Endometrial microvascular endothelial cells (primary cell): Measurements from ENCODE around the gene ABCC6. TPM values are rescaled to one million over a fixed set of nuclear protein-coding genes. Genes with fewer than 3 reads are reported as not detected.
"Not testable (repeated sequence)": the region's sequence is repeated elsewhere in the genome, so short reads cannot be mapped to it uniquely, and the experiment has no call there.

Experiments
- in situ Hi-C: cut with HindIII; loops from 2 replicates; pipeline ENCODE4 v1.10.0; 2017; ENCODE audit warnings: low sequenced_read_pairs, low pct_unique_long_range_greater_than_20kb; ENCODE audit errors: inconsistent ontology term
- total RNA-seq: library from RNA; depleted of rRNA; stranded (reverse); fragments of >200 nt; gene quantifications from one replicate; pipeline ENCODE4 v1.2.3, GENCODE V29; 2015; ENCODE audit errors: inconsistent ontology term

ABCC6 gene
- total RNA-seq, 1 donor from 2014 or later: not detected

DNA sequence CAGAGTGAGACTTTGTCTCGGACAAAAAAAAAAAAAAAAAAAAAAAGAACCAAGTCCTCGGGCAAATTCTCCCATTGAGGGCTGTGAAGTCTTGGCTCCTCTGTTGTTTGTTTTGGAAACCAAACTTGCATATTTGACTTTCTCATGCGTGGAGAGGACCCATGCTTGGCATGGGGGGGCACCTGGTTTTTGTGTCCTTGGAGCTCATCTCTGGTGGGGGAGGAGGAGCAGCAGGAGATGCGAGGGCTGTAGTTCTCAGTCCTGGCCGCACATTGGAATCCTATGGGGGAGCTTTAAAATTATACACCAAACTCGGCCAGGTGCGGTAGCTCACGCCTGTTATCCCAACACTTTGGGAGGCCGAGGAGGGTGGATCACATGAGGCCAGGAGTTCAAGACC lies 74.5 kb downstream of the ABCC6 start:
- in situ Hi-C loops: no loop called here

- in situ Hi-C loops: not testable (repeated sequence)
Observed at GRCh38 chr16:16148000-16148599, 75.2 kb downstream of the ABCC6 start.

GRCh38 chr16:16147316-16147999 lies 75.8 kb downstream of the ABCC6 start:
- in situ Hi-C loops: no loop called here

GRCh38 chr16:16146380-16147315 lies 76.6 kb downstream of the ABCC6 start:
- in situ Hi-C loops: no loop called here

- in situ Hi-C loops: no loop called here
Observed at GRCh38 chr16:16145286-16145685, 78.0 kb downstream of the ABCC6 start.

DNA sequence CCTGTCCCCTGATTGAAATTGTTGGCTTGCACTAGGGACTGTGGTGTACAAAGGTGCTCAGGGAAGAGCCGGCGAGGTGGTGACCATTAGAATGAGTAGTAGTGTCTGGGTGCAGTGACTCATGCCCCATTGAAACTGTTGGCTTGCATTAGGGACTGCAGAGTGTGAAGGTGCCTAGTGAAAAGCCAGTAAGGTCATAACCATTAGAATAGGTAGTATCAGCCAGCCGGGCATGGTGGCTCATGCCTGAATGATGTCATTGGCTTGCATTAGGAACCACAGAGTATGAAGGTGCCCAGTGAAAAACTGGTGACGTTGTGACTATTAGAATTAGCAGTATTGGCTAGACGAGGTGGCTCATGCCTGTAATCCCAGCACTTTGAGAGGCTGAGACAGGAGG lies 78.9 kb downstream of the ABCC6 start:
- in situ Hi-C loops: no loop called here

GRCh38 chr16:16143931-16144330 lies 79.4 kb downstream of the ABCC6 start:
- in situ Hi-C loops: no loop called here

DNA sequence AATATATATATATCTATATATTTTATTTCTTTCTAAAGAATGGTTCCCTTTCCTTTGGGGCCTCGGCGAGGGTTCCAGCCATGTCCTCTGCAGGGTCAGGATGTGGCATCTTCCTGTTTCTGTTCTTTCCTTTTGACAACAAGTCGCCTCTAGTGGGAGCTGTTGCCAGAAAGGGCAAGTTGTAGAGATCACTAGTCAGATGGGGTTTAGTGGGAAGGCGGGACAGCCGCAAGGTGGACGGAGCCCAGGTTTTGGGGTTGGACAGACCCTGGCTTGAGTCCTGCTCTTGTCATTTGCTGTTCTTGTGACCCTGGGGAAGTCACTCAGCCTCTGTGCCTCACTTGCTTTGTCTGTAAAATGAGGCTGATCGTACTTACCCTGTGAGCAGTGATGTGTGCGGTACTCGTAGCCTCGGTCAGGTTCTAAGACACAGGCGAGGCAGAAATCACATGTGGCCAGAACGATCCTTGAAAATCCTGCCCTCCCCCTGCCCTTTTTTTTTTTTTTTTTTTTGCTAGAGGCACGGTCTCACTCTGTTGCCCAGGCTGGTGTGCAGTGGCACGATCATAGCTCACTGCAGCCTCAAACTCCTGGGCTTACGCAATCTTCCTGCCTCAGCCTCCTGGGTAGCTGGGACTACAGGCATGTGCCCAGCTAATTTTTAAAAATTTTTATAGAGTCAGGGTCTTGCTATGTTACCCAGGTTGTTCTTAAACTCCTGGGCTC lies 80.1 kb downstream of the ABCC6 start:
- in situ Hi-C loops: no loop called here

DNA sequence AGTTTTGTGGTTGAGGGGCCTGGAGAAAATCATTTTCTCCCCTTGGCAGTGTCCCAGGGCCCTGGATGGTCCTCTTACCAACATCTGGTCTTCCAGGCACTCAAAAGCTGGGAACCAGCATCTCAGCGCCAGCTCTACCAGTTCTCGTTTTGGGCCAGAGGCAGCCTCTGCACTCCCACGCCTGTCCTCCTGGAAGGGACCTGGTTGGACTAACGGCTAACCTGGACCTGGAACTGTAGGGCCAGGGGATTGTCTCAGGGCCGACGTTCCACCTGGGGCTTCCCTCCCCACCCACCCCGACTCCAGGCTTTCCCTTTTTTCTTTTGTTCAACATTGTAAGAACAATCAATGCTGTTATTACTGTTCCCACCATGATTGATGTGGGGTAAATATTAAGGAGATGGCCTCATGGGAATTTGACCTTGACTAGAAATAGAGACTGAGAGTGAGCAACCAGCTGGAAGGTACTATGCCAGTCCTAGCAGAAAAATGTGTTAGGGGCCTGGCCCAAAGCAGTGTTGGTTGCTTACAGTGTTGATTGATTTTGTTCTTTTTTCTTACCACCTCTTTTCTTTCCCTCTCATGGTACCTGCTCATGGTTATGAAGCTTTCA lies 81.4 kb downstream of the ABCC6 start:
- in situ Hi-C loops: no loop called here

- in situ Hi-C loops: no loop called here
Observed at GRCh38 chr16:16141141-16141540, 82.2 kb downstream of the ABCC6 start.

- in situ Hi-C loops: no loop called here
Observed at GRCh38 chr16:16140537-16140936, 82.8 kb downstream of the ABCC6 start.

DNA sequence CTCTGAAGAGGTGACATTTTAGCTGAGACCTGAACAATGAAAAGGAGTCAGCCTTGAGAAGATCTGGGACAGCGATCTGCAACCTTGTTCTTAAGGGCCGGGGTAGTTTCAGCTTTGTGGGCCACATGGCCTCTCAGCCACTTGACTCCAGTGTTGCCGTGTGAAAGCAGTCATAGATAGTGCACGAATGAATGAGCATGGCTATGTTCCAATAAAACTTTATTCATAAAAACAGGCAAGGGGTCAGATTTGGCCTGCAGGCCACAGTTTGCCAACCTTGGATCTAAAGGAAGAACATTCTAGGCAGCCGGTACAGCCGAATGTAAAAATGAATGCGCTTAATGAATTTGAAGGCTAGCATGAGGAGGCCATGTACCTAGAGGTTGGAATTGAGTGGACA lies 83.5 kb downstream of the ABCC6 start:
- in situ Hi-C loops: no loop called here

DNA sequence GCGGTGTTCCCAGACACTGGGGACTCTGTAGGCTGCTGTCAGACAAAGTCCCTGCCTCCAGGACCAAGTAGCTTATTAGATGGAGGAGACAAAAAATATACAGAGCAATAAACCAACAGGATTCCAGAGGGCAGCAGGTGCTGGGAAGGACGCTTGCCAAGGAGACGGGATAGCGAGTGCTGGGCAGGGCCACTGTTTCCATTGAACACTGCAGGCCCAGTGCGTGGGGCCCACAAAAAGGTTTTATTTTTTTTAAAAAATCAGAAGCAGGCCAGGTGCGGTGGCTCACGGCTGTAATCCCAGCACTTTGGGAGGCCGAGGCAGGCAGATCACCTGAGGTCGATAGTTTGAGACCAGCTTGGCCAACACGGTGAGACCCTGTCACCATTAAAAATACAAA lies 84.2 kb downstream of the ABCC6 start:
- in situ Hi-C loops: no loop called here

DNA sequence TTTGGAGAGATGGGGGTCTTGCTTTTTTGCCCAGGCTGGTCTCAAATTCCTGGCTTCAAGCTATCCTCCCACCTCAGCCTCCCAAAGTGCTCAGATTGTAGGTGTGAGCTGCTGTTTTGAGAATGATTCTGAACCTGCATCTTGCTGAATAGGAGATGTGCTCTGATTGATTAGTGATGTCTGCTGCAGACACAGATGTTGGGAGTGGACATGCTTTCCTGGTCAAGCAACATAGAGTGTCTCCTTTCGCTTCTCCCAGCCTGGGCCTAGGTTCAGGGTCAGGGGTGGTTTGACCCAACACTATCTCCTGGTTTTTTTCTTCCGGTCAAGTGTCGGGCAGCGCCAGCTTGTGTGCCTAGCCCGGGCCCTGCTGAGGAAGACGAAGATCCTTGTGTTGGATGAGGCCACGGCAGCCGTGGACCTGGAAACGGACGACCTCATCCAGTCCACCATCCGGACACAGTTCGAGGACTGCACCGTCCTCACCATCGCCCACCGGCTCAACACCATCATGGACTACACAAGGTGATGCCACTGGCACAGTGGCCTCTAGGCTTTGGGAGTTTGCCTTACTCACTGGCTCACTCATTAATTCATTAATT lies 85.2 kb downstream of the ABCC6 start:
- in situ Hi-C loops: no loop called here

DNA sequence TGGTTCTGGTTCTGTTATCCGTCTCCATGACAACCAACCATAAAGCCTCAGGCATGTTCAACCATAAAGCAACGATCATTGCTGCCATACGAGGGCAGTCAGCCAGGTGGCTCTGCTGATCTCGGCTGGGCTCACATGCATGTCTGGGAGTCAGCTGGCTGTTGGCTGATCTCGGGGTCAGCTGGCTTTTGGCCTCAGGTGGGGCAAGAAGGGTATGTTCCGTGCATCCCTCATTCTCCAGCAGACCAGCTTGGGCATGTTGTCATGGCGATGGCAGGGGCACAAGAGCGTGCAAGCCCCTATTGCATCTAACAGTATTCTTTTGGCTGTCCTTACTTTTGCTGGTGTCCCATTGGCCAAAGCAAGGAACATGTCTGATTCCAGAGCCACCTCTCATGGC lies 86.2 kb downstream of the ABCC6 start:
- in situ Hi-C loops: no loop called here

DNA sequence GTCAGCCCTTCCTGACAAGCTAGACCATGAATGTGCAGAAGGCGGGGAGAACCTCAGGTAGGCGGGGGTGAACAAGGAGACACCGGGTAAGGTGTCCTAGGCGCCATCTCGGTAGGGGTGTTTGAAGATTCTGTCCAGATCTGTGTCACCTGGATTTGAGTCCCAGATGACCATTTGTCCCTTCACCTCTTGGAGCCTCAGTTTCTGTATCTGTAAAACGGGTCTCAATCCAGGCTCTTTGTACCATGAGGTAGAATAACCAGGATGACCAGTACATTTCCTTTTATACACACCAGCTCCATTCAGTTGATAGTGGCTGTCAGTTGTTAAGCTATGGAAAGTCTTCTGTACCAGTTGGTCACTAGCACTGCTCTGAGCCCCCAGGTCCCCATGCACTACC lies 86.7 kb downstream of the ABCC6 start:
- in situ Hi-C loops: no loop called here

DNA sequence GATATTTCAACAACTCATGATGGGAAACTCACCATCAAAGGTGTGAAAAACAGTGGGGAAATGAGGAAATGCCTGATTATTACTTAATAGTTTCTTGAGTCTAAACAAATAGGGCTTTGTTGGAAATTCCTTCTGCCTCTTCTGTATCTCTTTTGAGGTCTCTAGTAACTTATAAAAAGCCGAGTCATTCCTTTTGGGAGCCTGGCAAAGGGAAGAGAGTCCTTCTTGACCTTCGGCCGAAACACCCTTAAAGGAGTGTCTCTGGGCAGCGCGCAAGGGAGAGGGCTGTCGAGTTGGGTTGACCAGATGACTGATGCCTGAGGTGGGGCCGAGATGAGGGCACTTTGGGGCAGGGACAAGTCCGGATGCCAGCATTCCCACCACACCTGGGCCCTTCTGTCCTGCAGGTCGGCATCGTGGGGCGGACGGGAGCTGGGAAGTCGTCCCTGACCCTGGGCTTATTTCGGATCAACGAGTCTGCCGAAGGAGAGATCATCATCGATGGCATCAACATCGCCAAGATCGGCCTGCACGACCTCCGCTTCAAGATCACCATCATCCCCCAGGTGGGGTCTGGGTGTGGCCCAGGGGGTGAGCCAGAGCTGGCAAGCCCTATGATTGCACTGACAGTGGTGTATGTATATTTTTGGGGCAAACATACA lies 89.2 kb downstream of the ABCC6 start:
- in situ Hi-C loops: no loop called here

DNA sequence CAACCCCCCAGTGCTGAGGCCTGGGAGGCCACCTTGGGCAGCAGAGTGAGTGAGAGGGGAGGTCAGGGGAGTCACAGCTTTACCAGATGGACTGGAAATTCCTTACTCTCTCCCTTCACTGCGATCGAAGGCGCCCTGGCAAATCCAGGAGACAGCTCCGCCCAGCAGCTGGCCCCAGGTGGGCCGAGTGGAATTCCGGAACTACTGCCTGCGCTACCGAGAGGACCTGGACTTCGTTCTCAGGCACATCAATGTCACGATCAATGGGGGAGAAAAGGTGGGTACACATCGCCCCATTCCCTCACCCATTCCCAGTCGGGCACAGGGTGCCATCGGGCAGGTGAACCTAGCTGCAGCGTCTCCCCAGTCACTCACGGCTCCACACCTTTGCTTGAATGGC lies 91.6 kb downstream of the ABCC6 start:
- in situ Hi-C loops: no loop called here
